GM21529 (cell line): ENCODE data around the gene PATE3.

Experiments
- ATAC-seq: cut with Tn5 transposase; IDR thresholded peaks from one replicate; pipeline ENCODE4 v1.9.1; 2021; ENCODE audit not compliant: unreplicated experiment

Gene PATE3, protein sequence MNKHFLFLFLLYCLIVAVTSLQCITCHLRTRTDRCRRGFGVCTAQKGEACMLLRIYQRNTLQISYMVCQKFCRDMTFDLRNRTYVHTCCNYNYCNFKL

DNA sequence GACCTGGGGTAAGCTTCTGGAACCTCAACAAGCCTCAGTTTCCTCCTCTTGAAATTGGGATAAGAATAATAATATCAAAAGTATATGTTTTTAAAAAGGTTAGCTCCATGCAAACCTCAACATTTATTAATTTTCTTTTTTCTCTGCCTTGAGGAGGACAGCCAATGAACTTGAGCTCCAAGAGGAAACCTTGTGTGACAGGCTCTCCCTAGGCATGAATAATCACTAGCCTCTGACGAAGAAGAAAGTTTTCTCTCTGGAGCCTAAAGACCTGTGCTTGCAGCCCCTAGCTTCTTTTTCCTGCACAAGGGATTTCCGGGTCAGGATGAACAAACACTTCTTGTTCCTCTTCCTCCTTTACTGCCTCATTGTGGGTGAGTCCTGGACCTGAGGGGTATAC, at the start of gene PATE3:
Gene PATE3 (plus strand): TSS at position 301 of the 400 bp plus-strand sequence. CDS start 25 bp downstream, at position 326.
- no peak for ATAC-seq

DNA sequence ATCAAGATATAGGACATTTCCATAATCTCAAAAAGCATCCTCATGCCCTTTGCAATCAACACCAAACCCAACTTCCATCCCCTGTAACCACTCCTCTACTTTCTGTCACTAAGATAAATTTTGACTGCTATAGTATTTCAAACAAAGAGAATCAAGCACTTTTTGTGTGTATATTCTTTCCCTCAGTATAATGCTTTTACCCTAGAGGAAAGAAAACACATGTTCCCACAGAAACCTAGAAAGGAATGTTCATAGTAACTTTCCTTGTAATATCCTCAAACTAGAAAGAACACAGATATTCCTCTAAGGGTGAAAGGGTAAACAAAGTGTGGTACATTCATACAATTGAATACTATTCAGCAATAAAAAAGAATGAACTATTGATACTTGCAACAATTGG, 47.3 kb upstream of the PATE3 start:
- ATAC-seq = no peak

DNA sequence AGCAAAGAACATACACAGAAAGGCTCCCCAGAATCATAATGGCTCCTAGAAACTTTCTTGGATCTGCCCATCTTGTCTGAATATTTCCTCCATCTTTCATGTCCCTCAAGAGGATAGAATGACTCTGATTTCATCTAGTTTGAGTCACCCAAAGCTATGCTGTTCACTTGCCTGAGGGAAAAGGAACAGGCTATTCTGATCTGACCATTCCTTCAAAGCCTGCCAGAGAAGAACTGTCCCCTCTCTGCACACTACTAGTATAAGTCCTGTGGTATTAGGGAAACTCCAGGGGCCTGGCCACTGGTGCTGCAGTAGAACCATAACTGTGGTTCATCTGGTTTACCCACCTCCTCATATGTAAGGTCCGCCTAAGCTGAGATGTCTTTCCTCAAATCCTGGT, 44.2 kb upstream of the PATE3 start:
- ATAC-seq = no peak

DNA sequence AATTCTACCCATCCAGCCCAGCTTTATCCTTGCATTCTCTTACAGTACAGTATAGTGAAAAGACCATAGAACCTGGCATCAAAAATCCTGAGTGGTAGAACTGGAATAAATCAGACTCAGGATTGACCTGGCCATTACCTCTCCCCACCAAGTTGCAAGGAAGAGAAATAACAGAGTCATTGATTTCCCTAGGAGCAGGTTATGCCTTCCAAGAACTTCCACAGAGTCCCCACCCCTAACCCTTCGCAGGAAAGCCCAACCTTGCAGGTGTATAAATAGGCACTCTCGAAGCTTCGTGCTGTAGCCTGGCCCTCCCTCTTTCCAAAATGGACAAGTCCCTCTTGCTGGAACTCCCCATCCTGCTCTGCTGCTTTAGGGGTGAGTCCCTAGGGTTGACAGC, 41.9 kb upstream of the PATE3 start, which contains the start of gene PATE1:
Gene PATE1 (plus strand): TSS at position 301 of the 400 bp plus-strand sequence. CDS start 26 bp downstream, at position 327.
- no peak for ATAC-seq

DNA sequence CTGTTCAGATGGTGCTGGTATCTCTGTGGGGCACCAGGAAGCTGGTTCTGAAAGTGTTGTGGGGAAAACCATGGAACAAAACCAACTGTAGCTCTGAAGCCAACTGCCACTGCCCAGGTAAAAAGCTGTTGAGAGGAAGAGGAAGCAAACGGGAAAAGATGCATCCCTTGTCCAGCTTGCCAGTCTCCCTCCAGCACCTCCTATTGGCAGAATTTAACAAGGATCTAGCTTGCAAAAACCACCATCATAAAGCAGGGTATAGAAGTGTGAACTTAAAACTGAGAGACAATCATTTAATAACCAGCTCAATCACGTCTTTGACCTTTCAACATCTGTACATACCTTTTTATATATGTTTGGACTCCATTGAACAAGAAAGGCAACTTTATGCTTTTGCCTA, 37.3 kb upstream of the PATE3 start:
- ATAC-seq = no peak

DNA sequence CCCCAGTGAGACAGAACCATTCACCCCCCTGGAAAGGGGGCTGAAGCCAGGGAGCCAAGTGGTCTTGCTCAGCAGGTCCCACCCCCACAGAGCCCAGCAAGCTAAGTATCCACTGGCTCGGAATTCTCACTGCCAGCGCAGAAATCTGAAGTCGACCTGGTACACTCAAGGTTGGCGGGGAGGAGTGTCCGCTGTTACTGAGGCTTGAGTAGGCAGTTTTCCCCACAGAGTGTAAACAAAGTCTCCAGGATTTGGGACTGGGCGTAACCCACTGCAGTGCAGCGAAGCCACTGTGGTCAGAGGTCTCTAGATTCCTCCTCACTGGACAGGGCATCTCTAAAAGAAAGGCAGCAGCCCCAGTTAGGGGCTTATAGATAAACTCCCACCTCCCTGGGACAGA, 31.9 kb upstream of the PATE3 start:
- ATAC-seq = no peak

DNA sequence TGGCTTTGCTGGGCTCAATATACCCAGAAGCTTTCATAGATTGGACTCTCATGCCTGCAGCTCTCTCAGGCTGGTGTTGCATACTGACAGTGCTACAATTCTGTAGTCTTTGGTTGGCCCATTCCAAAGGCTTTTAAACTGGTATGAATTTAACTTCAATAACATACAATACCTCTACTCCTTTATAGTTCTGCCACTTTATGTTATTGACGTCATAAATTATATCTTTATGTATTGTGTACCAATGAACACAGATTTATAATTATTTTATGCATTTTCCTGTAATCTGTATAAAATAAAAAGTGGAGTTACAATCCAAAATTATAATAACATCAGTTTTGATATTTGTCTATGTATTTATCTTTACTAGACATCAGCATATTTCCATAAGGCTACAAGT, 25.5 kb upstream of the PATE3 start:
- ATAC-seq = no peak

DNA sequence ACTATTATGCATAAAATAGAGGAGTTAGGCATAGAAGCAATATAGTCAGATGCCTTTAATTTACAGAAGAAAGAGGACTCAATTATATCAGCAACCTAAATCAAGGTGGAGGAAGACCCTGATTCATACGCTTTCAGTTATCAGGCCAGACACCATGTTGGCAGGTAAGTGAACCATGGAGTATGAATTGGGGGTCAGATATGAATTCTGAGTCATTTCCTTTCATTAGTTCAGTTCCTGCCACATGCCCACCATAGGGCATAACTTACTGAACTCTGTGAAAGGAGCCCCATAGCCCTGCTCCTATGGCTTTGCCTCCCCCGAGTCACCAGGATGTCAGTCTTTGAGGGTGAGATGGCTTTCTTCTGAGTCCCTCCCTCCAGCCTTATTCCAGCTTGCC, 24.4 kb upstream of the PATE3 start:
- no peak for ATAC-seq

DNA sequence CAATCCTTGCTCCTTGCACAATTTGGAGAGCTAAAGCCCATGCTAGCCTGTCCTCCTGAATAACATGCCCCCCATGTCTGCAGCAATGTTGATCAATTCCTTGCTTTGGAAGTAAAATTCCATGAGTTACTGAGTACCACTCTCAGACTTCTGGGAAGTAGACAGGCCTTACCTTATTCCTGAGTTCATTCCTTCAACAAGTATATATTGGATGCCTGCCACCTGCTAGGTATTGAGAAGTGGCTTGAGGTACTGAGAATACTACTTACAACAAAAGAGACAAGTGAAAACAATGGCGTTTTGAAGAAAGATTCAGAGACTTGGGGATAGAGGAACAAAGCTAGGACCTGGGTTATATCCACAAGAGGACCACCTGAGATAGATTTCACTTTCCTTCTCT, 21.7 kb upstream of the PATE3 start:
- no peak for ATAC-seq

DNA sequence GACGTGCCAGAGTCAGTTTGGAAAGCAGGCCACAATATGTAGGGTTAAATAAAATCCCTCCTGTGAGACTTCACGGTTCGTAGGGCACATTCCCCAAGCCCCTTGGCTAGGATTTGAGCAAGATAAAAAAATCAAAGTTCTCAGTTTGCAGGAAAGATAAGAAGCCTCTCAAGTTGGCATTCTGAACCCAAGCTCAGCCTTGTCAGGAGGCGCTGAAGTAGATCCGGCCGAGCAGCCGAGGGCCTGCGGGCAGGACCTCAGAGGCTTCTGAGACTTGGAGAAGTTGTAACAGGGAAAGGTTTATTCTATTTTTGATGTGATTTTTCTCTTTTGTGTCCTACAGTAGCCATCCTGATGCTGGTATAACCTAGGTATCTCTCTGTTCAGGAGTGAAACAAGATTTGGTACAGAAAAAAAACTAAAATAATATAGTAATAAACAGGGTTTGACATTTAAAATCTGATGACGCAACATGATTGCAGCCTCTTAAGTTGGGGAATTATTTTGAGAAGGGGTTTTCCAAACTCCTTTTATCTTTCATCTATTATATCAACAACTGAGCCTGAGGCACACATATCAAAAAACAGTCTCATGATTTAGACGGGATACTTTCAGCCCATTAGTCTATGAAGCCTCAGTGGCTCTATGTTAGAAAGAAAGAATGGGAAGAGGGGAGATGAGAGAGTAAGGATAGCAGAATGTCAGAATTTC, 19.4 kb upstream of the PATE3 start:
- ATAC-seq = no peak

DNA sequence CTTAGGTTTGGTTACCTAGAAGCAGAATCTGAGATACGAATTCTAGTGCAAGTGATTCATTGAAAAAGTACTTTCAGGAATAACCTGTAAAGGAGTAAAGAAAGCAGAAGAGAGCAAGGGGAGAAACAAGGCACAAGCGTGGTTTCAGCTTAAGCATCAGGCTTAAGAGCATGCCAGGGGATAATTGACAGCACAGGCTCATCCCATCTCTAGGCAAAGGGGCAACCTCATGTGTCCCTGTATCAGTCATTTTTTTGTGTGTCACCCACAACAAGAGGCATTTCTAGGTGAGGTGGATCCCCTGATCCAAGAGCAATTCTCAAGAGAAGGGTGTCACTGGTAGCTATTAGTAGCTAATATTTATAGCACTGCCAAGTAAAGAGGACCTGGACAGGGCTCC, 17.3 kb upstream of the PATE3 start:
- no peak for ATAC-seq

DNA sequence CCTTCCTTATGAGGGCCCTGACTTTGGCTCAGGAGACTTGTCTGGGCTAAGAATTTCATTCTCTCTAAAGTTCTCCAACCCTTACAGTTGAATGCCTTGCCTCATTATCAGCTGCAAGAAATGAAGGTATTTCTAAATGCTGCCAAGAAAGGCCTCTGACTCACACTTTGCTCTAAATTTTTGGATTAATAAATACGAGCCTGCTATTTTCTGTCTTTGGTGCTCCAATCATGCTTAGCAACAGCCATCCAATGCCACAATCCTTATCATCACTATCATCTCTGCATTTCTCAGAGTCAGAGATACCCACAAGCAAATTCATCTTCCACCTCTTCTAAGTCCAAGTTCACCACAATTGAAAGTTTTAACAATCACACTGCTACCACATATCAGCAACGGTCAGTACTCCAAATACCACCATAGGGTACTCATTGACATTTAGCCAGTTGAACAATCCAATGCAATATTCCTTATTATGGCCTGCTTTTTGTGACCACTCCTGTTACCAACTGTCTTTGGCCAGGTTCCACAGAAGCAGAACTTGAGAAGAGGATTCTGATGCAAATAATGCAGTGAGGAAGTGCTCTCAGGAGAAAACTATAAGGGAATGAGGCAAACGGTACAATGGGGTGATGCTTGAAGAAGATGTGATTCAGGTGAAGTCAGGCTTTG, 15.0 kb upstream of the PATE3 start:
- no peak for ATAC-seq

DNA sequence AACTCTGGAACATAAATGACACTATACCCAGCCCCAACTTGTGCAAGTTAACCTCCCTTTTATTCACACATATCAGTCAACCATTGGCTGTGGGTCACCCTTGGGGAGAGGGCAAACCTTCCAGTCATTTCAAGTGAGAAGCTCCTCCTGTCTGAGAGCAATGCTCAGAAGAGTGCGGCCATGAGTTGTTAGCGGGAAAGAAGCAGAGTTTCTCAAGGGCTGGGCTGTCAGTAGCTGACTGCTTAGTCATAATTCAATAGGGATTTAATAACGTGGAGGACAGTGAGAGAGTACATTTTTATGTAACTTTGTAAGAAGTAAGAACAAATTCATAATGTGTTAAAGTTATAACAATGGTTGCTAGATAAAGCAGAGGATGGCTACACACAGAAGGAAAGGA, 14.4 kb upstream of the PATE3 start:
- ATAC-seq = no peak

DNA sequence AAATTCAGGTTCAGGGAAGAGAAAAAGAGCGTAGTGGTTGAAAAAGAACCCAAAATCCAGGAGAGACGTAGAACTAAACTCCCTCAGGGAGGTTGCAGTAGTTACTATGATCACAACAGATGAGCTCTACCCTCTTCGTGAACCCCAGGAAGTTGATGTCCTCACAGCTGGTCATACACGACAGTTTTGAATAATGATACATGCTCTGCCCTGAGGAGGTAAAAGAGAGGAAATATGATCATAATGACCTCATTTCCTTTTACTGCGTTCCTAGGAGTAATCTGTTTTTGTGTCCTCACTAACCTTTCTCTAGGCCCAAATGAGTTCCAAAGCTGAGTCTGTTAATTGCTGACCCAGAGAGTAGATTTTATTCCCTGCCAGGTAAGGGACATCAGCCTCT, 10.6 kb upstream of the PATE3 start:
- no peak for ATAC-seq

DNA sequence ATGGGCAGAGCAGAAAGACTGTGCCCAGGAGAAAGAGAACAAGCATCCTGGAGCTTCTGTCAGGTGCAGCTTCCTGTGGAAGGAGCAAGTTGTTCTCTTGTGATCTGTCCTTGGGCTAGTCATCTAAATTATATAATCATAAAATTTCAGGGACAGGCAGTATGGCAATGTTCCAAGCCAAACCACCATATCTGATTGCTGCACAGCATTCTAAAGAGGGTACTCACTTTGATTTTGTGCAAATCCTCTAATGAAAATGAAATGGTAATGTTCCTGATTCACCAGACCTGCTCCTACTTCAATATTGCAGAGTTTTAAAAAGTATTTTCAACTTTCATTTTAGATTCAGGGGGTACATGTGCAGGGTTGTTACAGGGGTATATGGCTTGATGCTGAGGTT, 9.2 kb upstream of the PATE3 start, which contains the start of gene PATE2:
Gene PATE2 (minus strand): TSS at position 101 of the 400 bp plus-strand sequence. CDS start 55 bp downstream, at position 46.
- no peak for ATAC-seq

DNA sequence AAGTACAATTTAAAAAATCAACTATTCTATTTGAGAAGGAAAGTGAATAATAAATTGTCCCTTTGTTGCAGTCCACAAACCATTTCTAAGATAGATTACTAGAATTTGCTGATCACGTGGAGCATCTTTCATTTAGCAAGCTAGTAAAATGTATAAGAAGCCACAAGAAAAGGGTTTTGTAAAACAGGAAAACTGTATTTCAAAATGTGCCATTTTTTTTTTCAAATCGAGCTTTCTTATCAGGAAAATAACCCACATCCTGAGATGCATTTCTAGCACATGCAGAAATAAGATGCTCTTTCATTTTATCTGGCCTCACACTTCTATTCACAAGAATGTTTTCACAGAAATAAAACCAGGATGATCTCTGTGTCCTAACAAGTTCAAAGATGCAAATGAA, 3.2 kb upstream of the PATE3 start:
- ATAC-seq = no peak

DNA sequence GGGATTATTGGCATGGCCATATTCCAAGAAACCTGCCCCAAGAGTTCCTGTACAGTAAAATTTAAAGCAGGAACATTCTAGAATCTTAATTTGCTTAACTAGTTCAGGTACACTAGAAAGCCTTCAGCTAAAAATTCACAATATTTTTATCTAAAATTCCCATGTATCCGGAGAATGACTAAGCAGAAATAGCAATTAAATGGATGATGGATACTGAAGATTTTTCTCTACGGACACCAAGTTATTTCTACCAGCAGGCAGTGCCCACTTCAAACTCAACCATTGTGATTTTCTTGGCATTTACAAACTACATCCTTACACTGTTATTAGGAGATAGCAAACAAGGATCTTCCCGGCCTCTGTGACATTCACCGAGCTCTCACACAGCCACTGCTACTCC, 2.9 kb downstream of the PATE3 start:
- no peak for ATAC-seq

DNA sequence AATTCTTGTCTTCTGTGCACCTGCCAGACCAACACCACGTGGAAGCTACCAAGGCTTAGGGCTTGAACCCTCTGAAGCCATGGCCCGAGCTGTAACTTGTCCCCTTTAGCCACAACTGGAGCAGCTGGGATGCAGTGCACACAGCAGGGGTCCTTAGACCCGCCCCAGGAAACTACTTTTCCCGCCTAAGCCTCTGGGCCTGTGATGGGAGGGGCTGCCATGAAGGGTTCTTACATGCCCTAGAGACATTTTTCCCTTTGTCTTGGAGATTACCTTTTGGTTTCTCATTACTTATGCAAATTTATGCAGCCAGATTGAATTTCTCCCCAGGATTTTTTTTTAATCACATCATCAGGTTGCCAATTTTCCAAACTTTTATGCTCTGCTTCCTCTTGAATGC, 9.7 kb downstream of the PATE3 start:
- no peak for ATAC-seq

DNA sequence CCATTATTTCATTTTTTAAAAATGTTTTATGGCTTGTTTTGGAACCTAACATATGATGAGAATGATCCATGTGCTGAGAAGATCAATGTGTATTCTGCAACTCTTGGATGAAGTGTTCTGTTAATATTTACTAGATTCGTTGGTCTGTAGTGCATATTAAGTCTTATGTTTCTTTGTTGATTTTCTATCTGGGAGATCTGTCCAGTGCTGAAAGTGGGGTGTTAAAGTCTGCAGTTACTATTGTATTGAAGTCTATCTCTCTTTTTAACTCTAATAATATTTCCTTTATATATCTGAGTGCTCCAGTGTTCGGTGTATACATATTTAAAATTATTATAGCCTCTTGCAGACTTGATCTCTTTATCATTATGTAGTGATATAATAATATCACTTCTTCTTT, 11.9 kb downstream of the PATE3 start:
- no peak for ATAC-seq

DNA sequence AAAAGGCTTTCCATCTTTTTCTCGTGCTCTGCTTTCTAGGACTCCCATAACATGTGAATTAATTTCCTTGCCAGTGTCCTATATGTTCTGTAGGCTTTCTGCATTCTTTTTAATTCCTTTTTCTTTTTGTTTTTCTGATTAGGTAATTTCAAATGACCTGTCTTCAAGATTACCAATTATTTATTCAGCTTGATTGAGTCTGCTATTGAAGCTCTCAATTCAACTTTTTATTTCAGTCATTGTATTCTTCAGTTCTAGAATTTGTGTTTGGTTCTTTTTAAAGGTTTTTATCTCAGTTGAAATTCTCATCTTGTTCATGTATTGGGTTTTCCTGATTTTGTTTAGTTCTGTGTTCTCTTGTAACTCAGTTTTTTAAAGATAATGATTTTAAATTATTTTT, 14.5 kb downstream of the PATE3 start:
- ATAC-seq = no peak

DNA sequence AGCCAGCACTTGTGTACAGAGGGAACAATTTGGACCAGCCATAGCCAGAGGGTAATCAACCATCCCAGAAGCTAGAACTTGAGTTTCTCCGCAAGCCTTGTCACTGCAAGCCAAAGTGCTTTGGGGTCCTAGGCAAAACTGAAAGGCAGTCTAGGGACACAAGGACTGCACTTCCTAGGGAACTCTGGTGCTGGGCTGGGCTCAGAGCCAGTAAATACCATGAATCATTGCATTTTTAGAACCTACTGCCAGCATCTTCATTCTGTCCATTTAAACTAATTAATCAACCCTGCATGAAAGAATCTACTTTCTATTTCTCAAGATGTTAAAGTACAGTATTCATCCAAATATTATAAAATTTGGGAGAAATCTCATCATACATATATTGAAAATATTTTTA, 20.0 kb downstream of the PATE3 start:
- no peak for ATAC-seq

DNA sequence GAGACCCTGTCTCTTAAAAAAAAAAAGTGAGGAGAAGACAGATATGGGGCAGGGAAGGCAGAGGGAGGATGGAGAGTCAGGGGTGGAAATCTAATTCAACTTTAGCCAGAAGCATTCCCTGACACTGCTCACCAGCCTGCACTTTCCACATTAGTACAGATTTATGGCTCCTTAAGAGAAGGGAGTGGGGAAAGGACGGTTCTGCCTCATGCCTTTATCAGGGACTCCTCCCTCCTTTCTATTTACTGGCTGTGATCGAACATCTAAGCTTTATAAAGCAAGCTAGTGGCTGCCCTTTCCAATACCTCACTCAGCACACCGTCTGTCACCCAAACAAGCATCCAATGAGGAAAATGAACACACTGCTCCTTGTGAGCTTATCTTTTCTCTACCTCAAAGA, 45.1 kb downstream of the PATE3 start, which contains the start of gene PATE4:
Gene PATE4 (plus strand): TSS at position 301 of the 400 bp plus-strand sequence. CDS start 44 bp downstream, at position 345.
- no peak for ATAC-seq
